IPS-18a (cell line): ENCODE data around the gene ZNF343.
A peak's percentile ranks its signal among the peaks of the same experiment; 100 is the strongest.

Experiments used
- H3K27ac ChIP-seq: one replicate; pipeline ENCODE4 v1.5.1; 2013; ENCODE audit warnings: low read length
- H3K27me3 ChIP-seq: one replicate; pipeline ENCODE4 v1.6.1; 2013; ENCODE audit warnings: mild to moderate bottlenecking, low read length; ENCODE audit not compliant: control insufficient read depth, insufficient read depth
- H3K36me3 ChIP-seq: one replicate; pipeline ENCODE4 v1.6.1; 2013; ENCODE audit warnings: low read depth, low read length; ENCODE audit not compliant: control insufficient read depth
- H3K4me1 ChIP-seq: one replicate; pipeline ENCODE4 v1.6.1; 2013; ENCODE audit warnings: low read depth, low read length; ENCODE audit not compliant: control insufficient read depth
- H3K4me3 ChIP-seq: one replicate; pipeline ENCODE4 v1.5.1; 2013; ENCODE audit warnings: low read length
- H3K9ac ChIP-seq: one replicate; pipeline ENCODE4 v1.6.1; 2013; ENCODE audit warnings: mild to moderate bottlenecking, low read length, moderate library complexity
- H3K9me3 ChIP-seq: one replicate; pipeline ENCODE4 v1.6.1; 2013; ENCODE audit warnings: low read depth, low read length; ENCODE audit not compliant: control insufficient read depth

Gene ZNF343

DNA sequence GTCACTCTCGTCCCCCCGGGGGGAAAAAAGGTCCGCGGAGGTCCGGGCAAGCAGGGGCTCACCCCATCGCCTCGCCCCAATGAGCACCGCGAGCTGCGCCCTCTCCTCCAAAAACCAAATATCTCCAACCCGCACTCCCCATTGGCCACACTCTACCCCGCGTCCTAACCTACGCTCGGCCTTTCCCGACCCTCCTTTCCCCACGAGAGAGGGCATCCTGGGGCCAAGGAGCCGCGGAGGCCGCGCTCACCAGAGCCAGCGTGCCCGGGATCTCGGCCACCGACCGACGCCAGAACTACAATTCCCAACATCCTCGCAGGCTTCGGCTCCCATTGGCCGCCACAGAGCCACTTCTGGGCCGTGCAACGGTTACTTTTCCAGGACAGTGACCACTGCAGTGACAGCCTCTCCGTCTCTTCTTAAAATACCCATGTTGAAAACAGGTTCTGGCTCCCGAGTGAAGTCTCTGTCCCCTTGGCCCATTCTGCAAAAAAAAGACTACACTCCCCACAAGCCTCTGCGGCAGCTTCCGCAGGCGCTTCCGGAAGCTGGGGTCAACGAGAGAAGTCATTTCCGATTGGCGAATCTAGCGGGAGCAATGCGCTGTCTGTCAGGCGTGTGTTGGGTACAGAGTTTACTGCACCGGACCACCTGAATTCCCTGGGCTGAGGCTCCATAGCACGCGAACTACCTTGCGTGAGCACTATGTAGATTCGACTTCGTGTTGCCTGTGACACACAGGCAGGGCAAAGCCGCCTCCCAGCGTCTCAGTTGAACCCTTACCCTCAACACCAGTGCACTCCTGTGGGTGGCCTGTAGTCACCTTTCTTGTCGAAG, at the start of gene ZNF343:
Gene ZNF343 (minus strand): TSS at position 285 of the 837 bp plus-strand sequence. CDS start 15,020 bp downstream, outside the sequence.
- H3K9ac ChIP-seq = peak within 1 kb of the TSS; percentile 55
- H3K4me1 ChIP-seq = no peaks in the 10 kb centered on the region
- H3K4me3 ChIP-seq = peak within 1 kb of the TSS; percentile 87
- H3K27ac ChIP-seq = no peak within 1 kb of the TSS
- H3K36me3 ChIP-seq = no peaks in the 10 kb centered on the region
- no peaks in the 10 kb centered on the region for H3K9me3 ChIP-seq
- H3K27me3 ChIP-seq = peaks cover 59% of the 10 kb centered on the region

- Histone ChIP-seq H3K9ac (no peak overlapping the region), H3K4me3 (peak overlapping the region; percentile 62), H3K9me3 (no peaks in the 10 kb centered on the region), H3K27me3 (peaks cover 59% of the 10 kb centered on the region), H3K27ac (no peak overlapping the region), H3K36me3 (no peaks in the 10 kb centered on the region), H3K4me1 (no peaks in the 10 kb centered on the region)
These were observed 49.3 kb upstream of the ZNF343 start for GRCh38 chr20:2557873-2558580.

- peaks cover 5% of the 10 kb centered on the region for H3K27me3 ChIP-seq
These were observed 36.9 kb upstream of the ZNF343 start for GRCh38 chr20:2545594-2545993.

GRCh38 chr20:2544211-2544610, 35.5 kb upstream of the ZNF343 start:
- Histone ChIP-seq H3K4me1 (no peaks in the 10 kb centered on the region), H3K36me3 (no peaks in the 10 kb centered on the region), H3K4me3 (no peak overlapping the region), H3K27ac (no peak overlapping the region), H3K27me3 (peaks cover 5% of the 10 kb centered on the region), H3K9me3 (no peaks in the 10 kb centered on the region), H3K9ac (no peak overlapping the region)

More at GRCh38 chr20:2545594-2545993, 36.9 kb upstream of the ZNF343 start:
- no peaks in the 10 kb centered on the region for H3K4me1 ChIP-seq
- H3K36me3 ChIP-seq = no peaks in the 10 kb centered on the region
- H3K9ac ChIP-seq = no peak overlapping the region
- no peak overlapping the region for H3K4me3 ChIP-seq
- no peak overlapping the region for H3K27ac ChIP-seq
- H3K9me3 ChIP-seq = no peaks in the 10 kb centered on the region

GRCh38 chr20:2542361-2542760, 33.6 kb upstream of the ZNF343 start:
- Histone ChIP-seq H3K4me1 (no peaks in the 10 kb centered on the region), H3K27ac (no peak overlapping the region), H3K4me3 (no peak overlapping the region), H3K36me3 (no peaks in the 10 kb centered on the region), H3K9me3 (no peaks in the 10 kb centered on the region), H3K27me3 (peaks cover 5% of the 10 kb centered on the region), H3K9ac (no peak overlapping the region)

- Histone ChIP-seq H3K9me3 (no peaks in the 10 kb centered on the region), H3K4me3 (no peak overlapping the region), H3K27ac (no peak overlapping the region), H3K9ac (no peak overlapping the region), H3K27me3 (peaks cover 5% of the 10 kb centered on the region), H3K4me1 (no peaks in the 10 kb centered on the region), H3K36me3 (no peaks in the 10 kb centered on the region)
These were observed 33.2 kb upstream of the ZNF343 start for GRCh38 chr20:2541940-2542339.

GRCh38 chr20:2538931-2539720, 30.4 kb upstream of the ZNF343 start:
- H3K9me3 ChIP-seq = no peaks in the 10 kb centered on the region
- H3K4me1 ChIP-seq = no peaks in the 10 kb centered on the region
- H3K27me3 ChIP-seq = peaks cover 5% of the 10 kb centered on the region
- H3K27ac ChIP-seq = no peak overlapping the region
- no peak overlapping the region for H3K4me3 ChIP-seq
- H3K9ac ChIP-seq = no peak overlapping the region
- H3K36me3 ChIP-seq = no peaks in the 10 kb centered on the region

DNA sequence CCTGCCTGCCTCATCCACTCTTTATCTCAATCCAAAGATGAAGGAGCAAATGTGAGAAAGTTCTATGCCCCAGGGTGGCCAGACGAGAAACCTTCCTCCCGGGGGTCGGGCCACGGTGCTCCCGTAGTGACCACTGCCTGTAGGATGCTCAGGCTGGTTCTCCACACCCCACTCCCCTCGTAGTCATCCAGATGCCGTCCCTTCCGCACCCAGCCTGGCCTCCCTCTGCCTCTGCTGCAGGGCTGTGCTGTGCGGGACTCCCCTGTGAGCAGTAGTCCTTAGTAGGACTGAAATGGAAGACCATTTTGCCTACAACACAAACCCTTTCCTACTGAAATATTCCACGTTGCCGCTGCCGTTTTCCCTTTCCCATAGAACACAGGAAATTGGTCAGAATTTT, 29.6 kb upstream of the ZNF343 start:
- Histone ChIP-seq H3K27me3 (peaks cover 5% of the 10 kb centered on the region), H3K4me3 (no peak overlapping the region), H3K27ac (no peak overlapping the region), H3K36me3 (no peaks in the 10 kb centered on the region), H3K9ac (no peak overlapping the region), H3K4me1 (peaks cover 4% of the 10 kb centered on the region), H3K9me3 (no peaks in the 10 kb centered on the region)

DNA sequence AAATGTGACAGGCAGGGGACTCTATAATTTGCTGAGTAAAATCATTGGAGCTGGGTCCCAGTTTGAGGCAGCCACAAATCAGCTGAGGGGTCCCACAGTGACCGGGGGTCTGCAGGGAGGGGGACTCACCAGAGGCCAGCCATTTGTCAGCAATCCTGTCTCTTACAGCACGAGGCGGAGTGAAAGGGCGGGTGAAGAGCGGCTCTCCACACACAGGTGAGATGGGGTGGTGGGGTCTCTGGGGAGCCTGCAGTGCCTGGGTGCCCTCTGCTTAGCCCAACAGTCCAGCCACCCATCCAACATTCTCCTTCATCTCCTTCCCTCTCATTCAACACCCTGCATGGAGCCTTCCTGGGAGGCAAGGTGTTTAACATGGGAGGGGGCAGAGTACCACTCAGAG, 28.4 kb upstream of the ZNF343 start:
- peaks cover 5% of the 10 kb centered on the region for H3K27me3 ChIP-seq
- no peak overlapping the region for H3K9ac ChIP-seq
- peaks cover 4% of the 10 kb centered on the region for H3K4me1 ChIP-seq
- H3K4me3 ChIP-seq = no peak overlapping the region
- H3K9me3 ChIP-seq = no peaks in the 10 kb centered on the region
- H3K36me3 ChIP-seq = no peaks in the 10 kb centered on the region
- H3K27ac ChIP-seq = no peak overlapping the region

GRCh38 chr20:2536560-2536986, 27.9 kb upstream of the ZNF343 start, which contains the start of gene TMC2:
Gene TMC2 (plus strand): TSS chr20:2536573. CDS start chr20:2536622, 49 bp downstream.
- peaks cover 4% of the 10 kb centered on the region for H3K4me1 ChIP-seq
- peaks cover 5% of the 10 kb centered on the region for H3K27me3 ChIP-seq
- no peak within 1 kb of the TSS for H3K4me3 ChIP-seq
- H3K9ac ChIP-seq = no peak within 1 kb of the TSS
- no peaks in the 10 kb centered on the region for H3K36me3 ChIP-seq
- H3K27ac ChIP-seq = no peak within 1 kb of the TSS
- no peaks in the 10 kb centered on the region for H3K9me3 ChIP-seq
